LoVo (cell line): ENCODE results near the gene HS1BP3.

Experiments used
- DNase-seq: peaks from one replicate; pipeline ENCODE4 v3.0.0-alpha.2; 2016; ENCODE audit warnings: low spot score

The HS1BP3 gene

GRCh38 chr2:20650877-20651730 lies at the start of gene HS1BP3:
TSS of gene HS1BP3 (minus strand) at chr2:20651098. CDS start at chr2:20651063, 35 bp downstream.
- peak; percentile 90 for DNase-seq

- no peak for DNase-seq
Observed at GRCh38 chr2:20698916-20699613, 48.2 kb upstream of the HS1BP3 start.

- DNase-seq: no peak
Observed at GRCh38 chr2:20697322-20697934, 46.5 kb upstream of the HS1BP3 start.

GRCh38 chr2:20696366-20696765 lies 45.5 kb upstream of the HS1BP3 start:
- no peak for DNase-seq

- DNase-seq: no peak
Observed at GRCh38 chr2:20693317-20693716, 42.4 kb upstream of the HS1BP3 start.

GRCh38 chr2:20692081-20692480 lies 41.2 kb upstream of the HS1BP3 start:
- DNase-seq: no peak

GRCh38 chr2:20691076-20691734 lies 40.3 kb upstream of the HS1BP3 start:
- DNase-seq: no peak

- DNase-seq: no peak
Observed at GRCh38 chr2:20689428-20690264, 38.7 kb upstream of the HS1BP3 start.

- DNase-seq: no peak
Observed at GRCh38 chr2:20687260-20687832, 36.4 kb upstream of the HS1BP3 start.

GRCh38 chr2:20684581-20685063 lies 33.7 kb upstream of the HS1BP3 start:
- no peak for DNase-seq

- DNase-seq: no peak
Observed at GRCh38 chr2:20682167-20682920, 31.4 kb upstream of the HS1BP3 start.

- no peak for DNase-seq
Observed at GRCh38 chr2:20680744-20681375, 30.0 kb upstream of the HS1BP3 start.

GRCh38 chr2:20678780-20679179 lies 27.9 kb upstream of the HS1BP3 start:
- no peak for DNase-seq

- no peak for DNase-seq
Observed at GRCh38 chr2:20678086-20678395, 27.1 kb upstream of the HS1BP3 start.

- no peak for DNase-seq
Observed at GRCh38 chr2:20677301-20678085, 26.6 kb upstream of the HS1BP3 start.

- DNase-seq: no peak
Observed at GRCh38 chr2:20676353-20677215, 25.7 kb upstream of the HS1BP3 start.

- DNase-seq: no peak
Observed at GRCh38 chr2:20675701-20676352, 24.9 kb upstream of the HS1BP3 start.
